WI38 (cell line): ENCODE results near the gene RBBP8NL.

Source experiments
- H3K4me3 ChIP-seq: 2 replicates; pipeline ENCODE4 v1.5.1; 2011; ENCODE audit warnings: low read depth, mild to moderate bottlenecking, control low read depth, low read length
- CTCF ChIP-seq: IDR thresholded peaks from 2 replicates; pipeline ENCODE4 v1.5.1; 2012; ENCODE audit warnings: low read depth, mild to moderate bottlenecking, control low read depth, low read length

The RBBP8NL gene

GRCh38 chr20:62391165-62392076, 35.9 kb downstream of the RBBP8NL start:
- no peak for TF ChIP-seq CTCF

GRCh38 chr20:62390317-62391164, 36.8 kb downstream of the RBBP8NL start:
- no peak for TF ChIP-seq CTCF
- H3K4me3 ChIP-seq, result no peak overlapping the region

More at GRCh38 chr20:62391165-62392076, 35.9 kb downstream of the RBBP8NL start:
- no peak overlapping the region for H3K4me3 ChIP-seq

- no peak overlapping the region for H3K4me3 ChIP-seq
- no peak for TF ChIP-seq CTCF
These were observed 37.7 kb downstream of the RBBP8NL start for GRCh38 chr20:62389601-62390087.

- no peak for TF ChIP-seq CTCF
- no peak overlapping the region for H3K4me3 ChIP-seq
These were observed 38.3 kb downstream of the RBBP8NL start for GRCh38 chr20:62388839-62389600.

GRCh38 chr20:62387933-62388635, 39.3 kb downstream of the RBBP8NL start:
- TF ChIP-seq CTCF, result no peak
- H3K4me3 ChIP-seq, result peak overlapping the region; percentile 99

- H3K4me3 ChIP-seq, result peak overlapping the region; percentile 99
- TF ChIP-seq CTCF, result no peak
These were observed 40.0 kb downstream of the RBBP8NL start for GRCh38 chr20:62387219-62387913.
